ENCODE results near the gene NAT14.

GRCh38 chr19:55471266-55471665 is 13.7 kb upstream of the NAT14 start:
- no peak for TF ChIP-seq FOXK2 (IDR thresholded peaks at IDR 0.05)
- no peak for TF ChIP-seq TARDBP (IDR thresholded peaks at IDR 0.05)
- no peak for TF ChIP-seq BHLHE40 (IDR thresholded peaks at IDR 0.05; ENCODE audit: borderline replicate concordance)
- no peak for TF ChIP-seq L3MBTL2 (conservative IDR thresholded peaks at IDR 0.05)
- TF ChIP-seq FOXA1 (IDR thresholded peaks at IDR 0.05), result no peak
- TF ChIP-seq SP1 (IDR thresholded peaks at IDR 0.05), result no peak
- no peak for TF ChIP-seq FOXM1 (IDR thresholded peaks at IDR 0.05; ENCODE audit: borderline replicate concordance)
- TF ChIP-seq CTBP1 (IDR thresholded peaks at IDR 0.05; ENCODE audit: borderline replicate concordance), result no peak
- TF ChIP-seq NFRKB (IDR thresholded peaks at IDR 0.05), result no peak
- no peak for TF ChIP-seq ARNT (IDR thresholded peaks at IDR 0.05)
- no peak for TF ChIP-seq HDGF (IDR thresholded peaks at IDR 0.05; ENCODE audit: borderline replicate concordance)
- TF ChIP-seq, protein P1, sequence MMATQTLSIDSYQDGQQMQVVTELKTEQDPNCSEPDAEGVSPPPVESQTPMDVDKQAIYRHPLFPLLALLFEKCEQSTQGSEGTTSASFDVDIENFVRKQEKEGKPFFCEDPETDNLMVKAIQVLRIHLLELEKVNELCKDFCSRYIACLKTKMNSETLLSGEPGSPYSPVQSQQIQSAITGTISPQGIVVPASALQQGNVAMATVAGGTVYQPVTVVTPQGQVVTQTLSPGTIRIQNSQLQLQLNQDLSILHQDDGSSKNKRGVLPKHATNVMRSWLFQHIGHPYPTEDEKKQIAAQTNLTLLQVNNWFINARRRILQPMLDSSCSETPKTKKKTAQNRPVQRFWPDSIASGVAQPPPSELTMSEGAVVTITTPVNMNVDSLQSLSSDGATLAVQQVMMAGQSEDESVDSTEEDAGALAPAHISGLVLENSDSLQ (IDR thresholded peaks at IDR 0.05), result no peak
- no peak for TF ChIP-seq LEF1 (IDR thresholded peaks at IDR 0.05; ENCODE audit: borderline replicate concordance)

Data from HEK293T (cell line).